H1 (cell line): ENCODE data around the gene LTB. TPM values are rescaled to one million over a fixed set of nuclear protein-coding genes. Genes with fewer than 3 reads are reported as not detected.

Experiments used
- CTCF ChIA-PET: fragments of 300-600 bp; sonication (Branson Sonifier 250); formaldehyde crosslinking; loops from one replicate; lab custom pipeline; 2021; ENCODE audit not compliant: partially characterized antibody; lab: Charles Lee
- POLR2A ChIA-PET: fragments of 300-600 bp; sonication (Branson Sonifier 250); formaldehyde crosslinking; loops from one replicate; lab custom pipeline; 2021; ENCODE audit warnings: inconsistent platforms; ENCODE audit not compliant: partially characterized antibody; lab: Charles Lee
- DNase-seq, 2 experiments: peaks; one replicate each; pipeline versions ENCODE4 v3.0.0 to v3.0.0-alpha.2; 2010 to 2022; ENCODE audit warnings: low spot score in 2 of 2, low read depth in 1 of 2, mixed read lengths in 1 of 2
- FAIRE-seq: peaks from 2 replicates; lab custom pipeline; 2011; peaks lifted over from hg19 to GRCh38; lab: Jason Lieb, UNC
- H2AFZ ChIP-seq: 2 replicates; pipeline ENCODE4 v1.8.1; 2012; ENCODE audit warnings: low read length, inconsistent platforms
- H2AK5ac ChIP-seq: 2 replicates; pipeline ENCODE4 v1.6.1; 2013; ENCODE audit warnings: low read depth, low read length
- H2BK120ac ChIP-seq: replicated peaks from 2 replicates; pipeline ENCODE3; 2013; ENCODE audit warnings: low read depth, low read length, inconsistent platforms
- H2BK12ac ChIP-seq: 2 replicates; pipeline ENCODE4 v1.6.1; 2013; ENCODE audit warnings: low read depth, low read length
- H2BK15ac ChIP-seq: 2 replicates; pipeline ENCODE4 v1.6.1; 2013; ENCODE audit warnings: low read length
- H2BK20ac ChIP-seq: 2 replicates; pipeline ENCODE4 v1.6.1; 2013; ENCODE audit warnings: low read length
- H2BK5ac ChIP-seq: 2 replicates; pipeline ENCODE4 v1.6.1; 2013; ENCODE audit warnings: low read depth, low read length
- H3K14ac ChIP-seq: 2 replicates; pipeline ENCODE4 v1.6.1; 2013; ENCODE audit warnings: inconsistent platforms; ENCODE audit not compliant: insufficient read length
- H3K18ac ChIP-seq: 2 replicates; pipeline ENCODE4 v1.6.1; 2013; ENCODE audit warnings: low read length; ENCODE audit errors: extremely low read depth
- H3K23ac ChIP-seq: 2 replicates; pipeline ENCODE4 v1.6.1; 2013; ENCODE audit warnings: inconsistent platforms; ENCODE audit not compliant: insufficient read length
- H3K23me2 ChIP-seq: 2 replicates; pipeline ENCODE4 v1.6.1; 2013; ENCODE audit warnings: low read depth, low read length
- H3K27ac ChIP-seq: 2 replicates; pipeline ENCODE4 v1.6.1; 2011; ENCODE audit warnings: low read depth, low read length, inconsistent platforms
- H3K27me3 ChIP-seq, 4 experiments: replicated peaks in 1 of 4; 1 replicate in 1 of 4; 2 replicates in 3 of 4; pipeline versions ENCODE4 v1.6.1 to v1.8.1; 2011 to 2013; ENCODE audit warnings: low read length in 3 of 4, mild to moderate bottlenecking in 3 of 4, inconsistent platforms in 2 of 4, mixed read lengths in 2 of 4, moderate library complexity in 1 of 4; ENCODE audit not compliant: control insufficient read depth in 3 of 4, insufficient read depth in 3 of 4; ENCODE audit errors: extremely low read depth in 1 of 4
- H3K36me3 ChIP-seq, 4 experiments: 2 replicates each; pipeline versions ENCODE4 v1.6.1 to v1.8.1; 2011 to 2013; ENCODE audit warnings: mild to moderate bottlenecking in 4 of 4, low read length in 3 of 4, moderate library complexity in 2 of 4, control low read depth in 1 of 4, inconsistent platforms in 1 of 4; ENCODE audit not compliant: insufficient read depth in 4 of 4, control insufficient read depth in 2 of 4
- H3K4ac ChIP-seq: replicated peaks from 2 replicates; pipeline ENCODE3; 2013; ENCODE audit warnings: low read length, low read depth, mixed read lengths, inconsistent platforms; ENCODE audit not compliant: insufficient read length
- H3K4me1 ChIP-seq, 4 experiments: replicated peaks in 1 of 4; 1 replicate in 1 of 4; 2 replicates in 3 of 4; pipeline versions ENCODE4 v1.6.1 to v1.8.1; 2011 to 2013; ENCODE audit warnings: low read length in 3 of 4, inconsistent platforms in 2 of 4, mixed read lengths in 1 of 4; ENCODE audit not compliant: insufficient read depth in 4 of 4, control insufficient read depth in 3 of 4
- H3K4me2 ChIP-seq, 2 experiments: 2 replicates each; pipeline versions ENCODE4 v1.6.1 to v1.8.1; 2011 to 2013; ENCODE audit warnings: low read depth in 2 of 2, low read length in 2 of 2, control low read depth in 1 of 2, inconsistent platforms in 1 of 2, mild to moderate bottlenecking in 1 of 2; ENCODE audit not compliant: insufficient read depth in 1 of 2
- H3K4me3 ChIP-seq, 4 experiments: fragments of 200-600, 300-600 bp in 1 of 4; sonication (generic), shearing (Covaris generic), sonication (Bioruptor Twin) in 1 of 4; 2 replicates each; pipeline versions ENCODE4 v1.5.1 to v1.8.1; 2011 to 2016; ENCODE audit warnings: low read length in 4 of 4, low read depth in 3 of 4, control low read depth in 2 of 4, inconsistent platforms in 2 of 4, mild to moderate bottlenecking in 2 of 4, mixed read lengths in 1 of 4, moderate library complexity in 1 of 4; ENCODE audit not compliant: insufficient read depth in 2 of 4; ENCODE audit errors: extremely low read depth in 1 of 4
- H3K56ac ChIP-seq: replicated peaks from 2 replicates; pipeline ENCODE3; 2013; ENCODE audit warnings: low read depth, mild to moderate bottlenecking, mixed read lengths, low read length, inconsistent platforms; ENCODE audit not compliant: insufficient read length
- H3K79me1 ChIP-seq: 2 replicates; pipeline ENCODE4 v1.6.1; 2013; ENCODE audit warnings: low read depth, low read length, control low read depth
- H3K79me2 ChIP-seq, 2 experiments: 2 replicates each; pipeline versions ENCODE4 v1.6.1 to v1.8.1; 2012 to 2013; ENCODE audit warnings: low read length in 2 of 2, mild to moderate bottlenecking in 2 of 2, inconsistent platforms in 1 of 2; ENCODE audit not compliant: insufficient read depth in 2 of 2, control insufficient read depth in 1 of 2
- H3K9ac ChIP-seq, 4 experiments: replicated peaks in 1 of 4; 1 replicate in 1 of 4; 2 replicates in 3 of 4; pipeline versions ENCODE4 v1.6.1 to v1.8.1; 2011 to 2013; ENCODE audit warnings: low read depth in 3 of 4, low read length in 3 of 4, control low read depth in 2 of 4, mild to moderate bottlenecking in 2 of 4, moderate library complexity in 2 of 4, inconsistent platforms in 1 of 4; ENCODE audit errors: extremely low read depth in 1 of 4
- H3K9me3 ChIP-seq, 2 experiments: 2 replicates each; pipeline versions ENCODE4 v1.6.1 to v1.8.1; 2012 to 2013; ENCODE audit warnings: mild to moderate bottlenecking in 2 of 2, moderate library complexity in 2 of 2, control low read depth in 1 of 2, inconsistent platforms in 1 of 2, low read depth in 1 of 2, low read length in 1 of 2, mixed read lengths in 1 of 2; ENCODE audit not compliant: insufficient read depth in 2 of 2
- H4K20me1 ChIP-seq, 2 experiments: replicated peaks in 1 of 2; 2 replicates each; pipeline versions ENCODE3 to v1.8.1; 2011 to 2013; ENCODE audit warnings: inconsistent platforms in 2 of 2, low read length in 2 of 2, mild to moderate bottlenecking in 1 of 2; ENCODE audit not compliant: insufficient read depth in 2 of 2, control insufficient read depth in 1 of 2
- H4K5ac ChIP-seq: 2 replicates; pipeline ENCODE4 v1.6.1; 2013; ENCODE audit warnings: low read length, low read depth, mixed read lengths, inconsistent platforms; ENCODE audit not compliant: insufficient read length
- H4K8ac ChIP-seq: 2 replicates; pipeline ENCODE4 v1.8.0; 2013; ENCODE audit warnings: mild to moderate bottlenecking, moderate library complexity, low read length, inconsistent platforms; ENCODE audit not compliant: insufficient read depth; ENCODE audit errors: extremely low read depth
- H4K91ac ChIP-seq: replicated peaks from 2 replicates; pipeline ENCODE3; 2013; ENCODE audit warnings: low read length, mixed read lengths, inconsistent platforms; ENCODE audit not compliant: insufficient read length
- ATF2 ChIP-seq: IDR thresholded peaks from 2 replicates; pipeline ENCODE4 v1.6.1; 2012; ENCODE audit warnings: low read length, inconsistent platforms
- CEBPB ChIP-seq: IDR thresholded peaks from 2 replicates; pipeline ENCODE4 v1.6.1; 2012; ENCODE audit warnings: low read depth, low read length
- CHD2 ChIP-seq: IDR thresholded peaks from 2 replicates; pipeline ENCODE4 v1.6.1; 2012; ENCODE audit warnings: low read length, improper control_type of control experiment
- EGR1 ChIP-seq: IDR thresholded peaks from 2 replicates; pipeline ENCODE4 v1.6.1; 2011; ENCODE audit warnings: low read depth, low read length, borderline replicate concordance
- KDM1A ChIP-seq: fragments of 200-600, 300-600 bp; sonication (generic); IDR thresholded peaks from 2 replicates; pipeline ENCODE4 v1.7.1; 2016; ENCODE audit warnings: mild to moderate bottlenecking, low read length, borderline replicate concordance
- KDM5A ChIP-seq: fragments of 200-600 bp; IDR thresholded peaks from 2 replicates; pipeline ENCODE4 v1.7.1; 2012; ENCODE audit warnings: mild to moderate bottlenecking, low read length, inconsistent platforms, mixed read lengths
- RFX5 ChIP-seq: IDR thresholded peaks from 2 replicates; pipeline ENCODE4 v1.6.1; 2011; ENCODE audit warnings: low read depth, low read length, improper control_type of control experiment, borderline replicate concordance
- SIN3A ChIP-seq, 2 experiments: IDR thresholded peaks in 1 of 2; conservative IDR thresholded peaks in 1 of 2; 2 replicates each; pipeline ENCODE4 v1.6.1; 2011 to 2012; ENCODE audit warnings: low read length in 2 of 2, improper control_type of control experiment in 1 of 2, low read depth in 1 of 2, mild to moderate bottlenecking in 1 of 2
- ZNF274 ChIP-seq: IDR thresholded peaks from 2 replicates; pipeline ENCODE4 v1.7.0; 2012; ENCODE audit warnings: low read length, borderline replicate concordance; ENCODE audit errors: extremely low read depth
- WGBS, 2 experiments: shearing (Covaris generic) in 1 of 2; methylation state at CpG; one replicate each; pipeline versions ENCODE4 v1.1.6 to v1.1.7; 2013 to 2015; ENCODE audit warnings: low lambda C conversion rate in 2 of 2, mixed read lengths in 2 of 2, inconsistent platforms in 1 of 2, low coverage in 1 of 2, missing lambda C conversion rate in 1 of 2; ENCODE audit not compliant: insufficient replicate concordance in 2 of 2, insufficient coverage in 1 of 2, insufficient read length in 1 of 2; ENCODE audit errors: extremely low coverage in 1 of 2, missing lambda C conversion rate in 1 of 2; 5-methylcytosine and 5-hydroxymethylcytosine counted together
- polyA plus RNA-seq, 7 experiments: library from polyadenylated mRNA; depleted of rRNA in 3 of 7; stranded (reverse) in 5 of 7; unstranded in 2 of 7; fragments of >200 nt in 5 of 7; fragments of 200-250 nt in 2 of 7; gene quantifications; 1 replicate in 5 of 7; 2 replicates in 1 of 7; 4 replicates in 1 of 7; pipeline versions ENCODE4 v1.2.1 to v1.2.3, GENCODE V29; 2011 to 2013; ENCODE audit warnings: missing spikeins in 2 of 7, mixed read lengths in 2 of 7
- total RNA-seq: library from RNA; stranded (reverse); fragmentation: NEBNext Ultra II Directional; extraction: Animal tissue kit (Norgen Biotek cat#: 25700); gene quantifications from 2 replicates; pipeline ENCODE4 v1.2.1, GENCODE V29; 2021

LTB gene
- total and polyA plus RNA-seq, 2 of the 8 experiments (the other 6 are each of a cell fraction or from before 2014, with no cell fraction given) = 0.43 to 0.47 TPM

- Histone ChIP-seq H3K4ac (no peak within 1 kb of the TSS), H2BK12ac (peak within 1 kb of the TSS; percentile 77; the same call in 1 of the 2 replicates), H2BK5ac (peak within 1 kb of the TSS; percentile 89; the same call in 1 of the 2 replicates), H3K18ac (no peak within 1 kb of the TSS; the same call in 1 of the 2 replicates), H3K27me3 (no peaks in the 10 kb centered on the region), H3K4me2 (peak within 1 kb of the TSS; percentile 32 to 84), H4K91ac (peak within 1 kb of the TSS; percentile 27), H3K9me3 (no peaks in the 10 kb centered on the region), H3K36me3 (peaks cover 0 to 4% (median 3%) of the 10 kb centered on the region in 4 experiments; a peak in 4 of 8 replicates), H2AFZ (no peak within 1 kb of the TSS; the same call in 1 of the 2 replicates), H3K23me2 (peaks cover 2% of the 10 kb centered on the region; the same call in 1 of the 2 replicates), H3K14ac (no peak within 1 kb of the TSS), H3K9ac (peak within 1 kb of the TSS in 2 of 4 experiments; percentile 46 to 48; a peak in 5 of 7 replicates), H3K4me3 (peak within 1 kb of the TSS; percentile 37 to 70 (median 51); a peak in 7 of 8 replicates), H4K5ac (peak within 1 kb of the TSS; percentile 33), H2BK120ac (no peak within 1 kb of the TSS), H3K23ac (no peak within 1 kb of the TSS), H3K27ac (peak within 1 kb of the TSS; percentile 21; the same call in 1 of the 2 replicates), H4K20me1 (no peaks in the 10 kb centered on the region), H2BK20ac (no peak within 1 kb of the TSS), H4K8ac (peak within 1 kb of the TSS; percentile 66; the same call in 1 of the 2 replicates), H3K4me1 (peaks cover 0 to 8% (median 5%) of the 10 kb centered on the region in 4 experiments; a peak in 5 of 7 replicates), H3K56ac (no peak within 1 kb of the TSS), H3K79me1 (no peaks in the 10 kb centered on the region; the same call in 1 of the 2 replicates), H2BK15ac (peak within 1 kb of the TSS; percentile 66; the same call in 1 of the 2 replicates), H2AK5ac (no peak within 1 kb of the TSS), H3K79me2 (peaks cover under 1 to 18% of the 10 kb centered on the region in 2 experiments; a peak in 3 of 4 replicates)
- CTCF ChIA-PET = interaction anchor here (0.7 to 24.7 kb wide), 21 partner anchors 10 to 229 kb away, joined by 3 to 613 read pairs (median 3); partner anchors contain the start of genes AIF1, BAG6, C6orf47 and LST1
- DNase-seq = peak; percentile 96 to 98
- FAIRE-seq = peak; percentile 76
- 8% methylated on average over 11 of the region's 11 CpGs; no CpG with 5 or more reads in 1 of the 2 experiments for WGBS, 2 experiments
- POLR2A ChIA-PET = interaction anchor here (0.7 to 18.4 kb wide), 26 partner anchors 10 to 317 kb away, joined by 3 to 428 read pairs (median 6); partner anchors contain the start of genes AIF1, BAG6, C6orf47 and CSNK2B
- TF ChIP-seq KDM1A = peak; percentile 88
- 0 out of 2 replicates have a peak, but pooled peaks have one; percentile 21 for TF ChIP-seq ATF2
- TF ChIP-seq SIN3A (conservative IDR thresholded peaks at IDR 0.05 in 1 of 2, IDR thresholded peaks at IDR 0.05 in 1 of 2; ENCODE audit: low read depth in 1 of 2, low read length in 2 of 2) = peak; percentile 96 to 99
- peak; percentile 68 for TF ChIP-seq CHD2
- no peak for TF ChIP-seq ZNF274
- peak; percentile 81 for TF ChIP-seq KDM5A
- TF ChIP-seq EGR1 = peak; percentile 72; the same call in 1 of the 2 replicates
- no peak; the same call in 1 of the 2 replicates for TF ChIP-seq CEBPB
- TF ChIP-seq RFX5 = no peak
These were observed 35.8 kb downstream of the LTB start, which contains the start of gene ATP6V1G2 for GRCh38 chr6:31546339-31546957. Gene ATP6V1G2 (minus strand): TSS chr6:31546608. CDS start chr6:31546559, 49 bp downstream.
